ENCODE data around the gene THOC2.

- TF ChIP-seq CTCF (IDR thresholded peaks at IDR 0.05) (no peak), POLR2A (IDR thresholded peaks at IDR 0.05) (no peak)
Measured at GRCh38 chrX:123647244-123647643, 85.6 kb downstream of the THOC2 start.

Data from right lobe of liver (tissue), 4 donors.